Tibial nerve (tissue), 4 donors: ENCODE data around the gene OR51B2. TPM values are rescaled to one million over a fixed set of nuclear protein-coding genes. Genes with fewer than 3 reads are reported as not detected.

ENCODE experiments used
- DNase-seq, 2 donors: peaks; one replicate each; pipeline ENCODE4 v3.0.0-alpha.2; 2019; ENCODE audit warnings: low spot score in 2 of 2
- H3K27ac ChIP-seq, 4 donors: fragments of 200-600 bp; sonication (generic) in 3 of 4; one replicate each; pipeline ENCODE4 v1.5.1; 2017 to 2019; ENCODE audit warnings: mild to moderate bottlenecking in 1 of 4
- H3K27me3 ChIP-seq, 2 donors: fragments of 200-600 bp; sonication (generic) in 1 of 2; one replicate each; pipeline versions ENCODE4 v1.5.1 to v1.6.0; 2017 to 2019
- H3K36me3 ChIP-seq, 3 donors: fragments of 200-600 bp; sonication (generic); one replicate each; pipeline ENCODE4 v1.5.1; 2018 to 2019
- H3K4me1 ChIP-seq, 4 donors: fragments of 200-600 bp; sonication (generic) in 3 of 4; one replicate each; pipeline ENCODE4 v1.5.1; 2017 to 2019
- H3K4me3 ChIP-seq, 4 donors: fragments of 200-600 bp; sonication (generic) in 3 of 4; one replicate each; pipeline ENCODE4 v1.5.1; 2017 to 2019; ENCODE audit warnings: mild to moderate bottlenecking in 1 of 4, moderate library complexity in 1 of 4
- H3K9me3 ChIP-seq, 4 donors: fragments of 200-600 bp; sonication (generic) in 3 of 4; one replicate each; pipeline ENCODE4 v1.5.1; 2017 to 2019
- EP300 ChIP-seq, 2 donors: sonication (generic); formaldehyde crosslinking; IDR thresholded peaks; one replicate each; pipeline ENCODE4 v1.6.1; 2017; ENCODE audit warnings: antibody characterized with exemption in 2 of 2, mild to moderate bottlenecking in 1 of 2
- POLR2A ChIP-seq, 2 donors: fragments of 450-650 bp; IDR thresholded peaks; one replicate each; pipeline ENCODE4 v1.6.1; 2017; ENCODE audit warnings: antibody characterized with exemption in 2 of 2, mild to moderate bottlenecking in 2 of 2, moderate library complexity in 2 of 2
- WGBS, 2 donors: methylation state at CpG; one replicate each; pipeline ENCODE4 v1.1.5; 2018; 5-methylcytosine and 5-hydroxymethylcytosine counted together
- total RNA-seq, 4 donors: library from RNA; depleted of rRNA; stranded (reverse); fragments of >200 nt; gene quantifications; one replicate each; pipeline ENCODE4 v1.1.0, GENCODE V29; 2016
- TF ChIP-seq, protein P1 (sequence below), 5 experiments: fragments of 200-600 bp in 3 of 5; fragments of 450-650 bp in 2 of 5; sonication (generic) in 3 of 5; IDR thresholded peaks; one replicate each; pipeline ENCODE4 v1.5.1; 2016 to 2019; ENCODE audit warnings: antibody characterized with exemption in 5 of 5, mild to moderate bottlenecking in 3 of 5, moderate library complexity in 2 of 5

The OR51B2 gene
- total RNA-seq, 4 donors from 2014 or later, result 0.63 TPM; not detected in 3

DNA sequence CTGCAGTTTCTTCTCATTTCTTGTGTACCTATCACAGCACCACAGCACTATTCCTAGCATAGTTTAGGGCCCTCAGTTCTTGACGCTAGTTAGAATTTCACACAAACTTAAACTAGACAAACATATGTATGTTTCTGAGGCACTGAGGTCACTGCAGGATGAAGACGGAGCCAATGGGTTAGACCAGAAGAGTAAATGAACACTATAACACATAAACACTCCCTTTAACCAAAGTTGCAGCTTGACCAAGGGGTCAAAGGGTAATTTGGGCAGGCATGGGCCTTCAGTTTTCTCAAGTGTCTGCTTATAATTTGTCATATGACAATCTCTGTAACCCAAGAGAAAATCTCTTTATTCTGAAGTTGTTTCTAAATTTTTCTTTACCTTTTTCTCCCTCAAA, 41.5 kb downstream of the OR51B2 start:
- 66 to 86% methylated on average over 2 of the region's 2 CpGs for WGBS, 2 donors
- no peak for DNase-seq
- no peak overlapping the region for H3K27ac ChIP-seq
- no peaks in the 10 kb centered on the region for H3K36me3 ChIP-seq
- no peak for TF ChIP-seq EP300 (IDR thresholded peaks at IDR 0.05)
- H3K27me3 ChIP-seq, result no peaks in the 10 kb centered on the region
- H3K4me3 ChIP-seq, result no peak overlapping the region
- peaks cover 0 to 7% (median 0%) of the 10 kb centered on the region in 4 donors for H3K4me1 ChIP-seq
- no peaks in the 10 kb centered on the region for H3K9me3 ChIP-seq

DNA sequence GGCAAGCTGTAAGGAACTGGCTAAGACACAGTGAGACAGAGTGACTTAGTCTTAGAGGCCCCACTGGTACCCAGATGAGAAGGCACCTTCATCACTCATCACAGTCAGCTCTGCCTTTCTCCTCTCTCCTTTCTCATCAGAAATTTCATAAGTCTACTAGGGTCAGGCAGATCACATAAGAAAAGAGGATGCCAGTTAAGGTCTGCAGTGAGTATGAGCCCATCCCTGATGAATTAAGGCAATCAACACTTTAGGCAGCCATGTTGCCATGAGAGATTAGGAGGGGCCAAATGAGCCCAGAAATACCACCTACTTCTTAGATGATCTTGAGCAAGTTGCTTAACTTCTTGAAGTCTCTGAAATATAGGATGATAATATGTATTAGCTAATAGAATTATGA, 42.5 kb downstream of the OR51B2 start:
- Histone ChIP-seq H3K27me3 (no peaks in the 10 kb centered on the region), H3K4me1 (peaks cover 0 to 7% (median 0%) of the 10 kb centered on the region in 4 donors), H3K9me3 (no peaks in the 10 kb centered on the region), H3K4me3 (no peak overlapping the region), H3K27ac (no peak overlapping the region), H3K36me3 (no peaks in the 10 kb centered on the region)
- TF ChIP-seq POLR2A (IDR thresholded peaks at IDR 0.05) (no peak), EP300 (IDR thresholded peaks at IDR 0.05) (no peak)
- TF ChIP-seq, protein P1, sequence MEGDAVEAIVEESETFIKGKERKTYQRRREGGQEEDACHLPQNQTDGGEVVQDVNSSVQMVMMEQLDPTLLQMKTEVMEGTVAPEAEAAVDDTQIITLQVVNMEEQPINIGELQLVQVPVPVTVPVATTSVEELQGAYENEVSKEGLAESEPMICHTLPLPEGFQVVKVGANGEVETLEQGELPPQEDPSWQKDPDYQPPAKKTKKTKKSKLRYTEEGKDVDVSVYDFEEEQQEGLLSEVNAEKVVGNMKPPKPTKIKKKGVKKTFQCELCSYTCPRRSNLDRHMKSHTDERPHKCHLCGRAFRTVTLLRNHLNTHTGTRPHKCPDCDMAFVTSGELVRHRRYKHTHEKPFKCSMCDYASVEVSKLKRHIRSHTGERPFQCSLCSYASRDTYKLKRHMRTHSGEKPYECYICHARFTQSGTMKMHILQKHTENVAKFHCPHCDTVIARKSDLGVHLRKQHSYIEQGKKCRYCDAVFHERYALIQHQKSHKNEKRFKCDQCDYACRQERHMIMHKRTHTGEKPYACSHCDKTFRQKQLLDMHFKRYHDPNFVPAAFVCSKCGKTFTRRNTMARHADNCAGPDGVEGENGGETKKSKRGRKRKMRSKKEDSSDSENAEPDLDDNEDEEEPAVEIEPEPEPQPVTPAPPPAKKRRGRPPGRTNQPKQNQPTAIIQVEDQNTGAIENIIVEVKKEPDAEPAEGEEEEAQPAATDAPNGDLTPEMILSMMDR (IDR thresholded peaks at IDR 0.05), result no peak
- DNase-seq, result no peak

DNA sequence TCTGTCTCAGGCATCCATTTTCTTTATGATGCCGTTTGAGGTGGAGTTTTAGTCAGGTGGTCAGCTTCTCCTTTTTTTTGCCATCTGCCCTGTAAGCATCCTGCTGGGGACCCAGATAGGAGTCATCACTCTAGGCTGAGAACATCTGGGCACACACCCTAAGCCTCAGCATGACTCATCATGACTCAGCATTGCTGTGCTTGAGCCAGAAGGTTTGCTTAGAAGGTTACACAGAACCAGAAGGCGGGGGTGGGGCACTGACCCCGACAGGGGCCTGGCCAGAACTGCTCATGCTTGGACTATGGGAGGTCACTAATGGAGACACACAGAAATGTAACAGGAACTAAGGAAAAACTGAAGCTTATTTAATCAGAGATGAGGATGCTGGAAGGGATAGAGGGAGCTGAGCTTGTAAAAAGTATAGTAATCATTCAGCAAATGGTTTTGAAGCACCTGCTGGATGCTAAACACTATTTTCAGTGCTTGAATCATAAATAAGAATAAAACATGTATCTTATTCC, 43.5 kb downstream of the OR51B2 start:
- TF ChIP-seq EP300 (IDR thresholded peaks at IDR 0.05), result no peak
- WGBS, 2 donors, result 45 to 53% methylated on average over 3 of the region's 3 CpGs
- Histone ChIP-seq H3K27ac (no peak overlapping the region), H3K36me3 (no peaks in the 10 kb centered on the region), H3K4me1 (peaks cover 0 to 7% (median 0%) of the 10 kb centered on the region in 4 donors), H3K27me3 (no peaks in the 10 kb centered on the region), H3K4me3 (no peak overlapping the region), H3K9me3 (no peaks in the 10 kb centered on the region)
- DNase-seq, result peak in 1 of 2 donors; percentile 53

DNA sequence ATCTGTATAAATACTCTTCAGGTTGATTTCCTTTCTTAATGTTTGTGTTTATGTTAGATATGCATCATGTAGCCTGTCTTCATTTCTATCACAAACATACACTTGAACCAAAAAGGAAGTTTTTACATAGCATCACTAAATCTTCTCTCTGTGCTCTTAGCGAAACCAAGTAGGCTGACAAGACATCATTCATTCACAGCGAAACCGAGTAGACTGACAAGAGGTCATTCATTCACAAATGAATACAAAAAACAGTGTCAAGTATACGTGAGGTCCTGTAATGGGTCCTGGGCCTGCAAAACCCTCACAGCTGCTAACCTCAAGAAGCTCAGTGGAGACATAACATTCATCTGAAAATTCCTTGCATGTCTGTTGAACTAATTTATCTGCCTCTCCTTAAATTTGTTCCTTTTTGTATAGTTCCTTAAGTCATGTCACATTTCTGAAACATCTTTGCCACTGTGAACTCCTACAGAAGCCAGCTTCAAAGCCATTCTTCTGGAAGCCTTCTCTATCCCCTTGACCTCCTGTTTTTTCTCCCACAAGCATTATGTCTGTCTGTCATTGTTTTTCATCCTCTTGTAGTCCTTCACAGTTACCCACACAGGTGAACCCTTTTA, 44.5 kb downstream of the OR51B2 start:
- DNase-seq, result no peak
- H3K9me3 ChIP-seq, result no peaks in the 10 kb centered on the region
- no peak overlapping the region for H3K4me3 ChIP-seq
- TF ChIP-seq, protein P1 (IDR thresholded peaks at IDR 0.05), result no peak
- TF ChIP-seq POLR2A (IDR thresholded peaks at IDR 0.05), result no peak
- TF ChIP-seq EP300 (IDR thresholded peaks at IDR 0.05), result no peak
- H3K4me1 ChIP-seq, result peaks cover 0 to 7% (median 0%) of the 10 kb centered on the region in 4 donors
- H3K27me3 ChIP-seq, result no peaks in the 10 kb centered on the region
- no peak overlapping the region for H3K27ac ChIP-seq
- 52 to 57% methylated on average over 4 of the region's 4 CpGs for WGBS, 2 donors
- no peaks in the 10 kb centered on the region for H3K36me3 ChIP-seq

DNA sequence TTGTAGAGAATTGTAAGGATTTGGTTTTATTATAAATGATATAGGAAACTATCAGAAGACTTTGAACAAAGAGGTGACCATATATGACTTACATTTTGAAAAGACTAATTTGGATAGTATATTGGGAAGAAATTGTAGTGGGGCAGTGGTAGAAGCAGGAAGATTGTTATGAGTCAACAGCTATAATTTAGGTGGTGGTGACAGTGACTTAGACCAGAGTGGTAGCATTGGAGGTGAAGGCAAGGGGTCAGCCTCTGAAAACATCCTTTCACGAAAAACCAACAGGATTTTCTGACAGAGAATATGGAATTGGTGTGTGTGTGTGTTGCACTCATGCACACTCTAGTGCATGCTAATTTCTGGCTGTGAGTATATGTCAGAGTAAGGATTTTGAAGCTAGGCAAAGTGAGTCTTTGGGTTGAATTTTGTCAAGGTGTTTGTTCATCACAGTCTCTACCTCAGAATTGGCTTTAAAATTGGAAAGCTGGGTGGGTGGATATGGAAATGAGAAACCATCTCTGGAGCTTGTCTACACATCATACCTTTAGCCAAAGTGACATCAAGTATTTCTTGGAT, 46.2 kb downstream of the OR51B2 start:
- peaks cover 0 to 7% (median 0%) of the 10 kb centered on the region in 4 donors for H3K4me1 ChIP-seq
- WGBS, 2 donors, result 70 to 89% methylated on average over 1 of the region's 1 CpG
- H3K9me3 ChIP-seq, result no peaks in the 10 kb centered on the region
- no peak for DNase-seq
- TF ChIP-seq POLR2A (IDR thresholded peaks at IDR 0.05) (no peak), EP300 (IDR thresholded peaks at IDR 0.05) (no peak)
- H3K4me3 ChIP-seq, result no peak overlapping the region
- H3K27me3 ChIP-seq, result no peaks in the 10 kb centered on the region
- H3K36me3 ChIP-seq, result no peaks in the 10 kb centered on the region
- H3K27ac ChIP-seq, result no peak overlapping the region

DNA sequence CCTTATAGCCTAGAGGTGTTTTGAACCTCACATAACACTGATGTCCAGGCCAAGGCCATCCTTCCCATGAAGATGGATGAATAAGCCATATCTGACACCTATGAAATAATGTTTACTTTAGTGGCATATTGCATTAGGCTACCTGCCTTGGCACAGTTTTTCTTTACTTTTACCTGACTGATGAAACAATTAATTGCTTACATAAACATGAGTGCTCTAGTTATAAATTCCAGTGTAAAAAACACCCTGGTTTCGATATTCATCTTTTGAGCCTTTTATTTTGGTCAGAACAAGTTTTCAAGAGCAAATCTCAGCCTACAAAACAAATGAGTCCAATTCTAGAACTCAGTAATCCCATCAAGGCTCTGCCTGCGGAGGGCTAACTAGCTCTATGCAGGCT, 47.4 kb downstream of the OR51B2 start:
- TF ChIP-seq EP300 (IDR thresholded peaks at IDR 0.05) (no peak), POLR2A (IDR thresholded peaks at IDR 0.05) (no peak)
- TF ChIP-seq, protein P1 (IDR thresholded peaks at IDR 0.05), result no peak
- no peaks in the 10 kb centered on the region for H3K9me3 ChIP-seq
- no peak for DNase-seq
- H3K36me3 ChIP-seq, result no peaks in the 10 kb centered on the region
- no peak overlapping the region for H3K27ac ChIP-seq
- no peaks in the 10 kb centered on the region for H3K27me3 ChIP-seq
- WGBS, 2 donors, result 86 to 92% methylated on average over 2 of the region's 2 CpGs
- H3K4me1 ChIP-seq, result peaks cover 0 to 7% (median 0%) of the 10 kb centered on the region in 4 donors
- H3K4me3 ChIP-seq, result no peak overlapping the region
